ENCODE data around the gene LSR.

DNA sequence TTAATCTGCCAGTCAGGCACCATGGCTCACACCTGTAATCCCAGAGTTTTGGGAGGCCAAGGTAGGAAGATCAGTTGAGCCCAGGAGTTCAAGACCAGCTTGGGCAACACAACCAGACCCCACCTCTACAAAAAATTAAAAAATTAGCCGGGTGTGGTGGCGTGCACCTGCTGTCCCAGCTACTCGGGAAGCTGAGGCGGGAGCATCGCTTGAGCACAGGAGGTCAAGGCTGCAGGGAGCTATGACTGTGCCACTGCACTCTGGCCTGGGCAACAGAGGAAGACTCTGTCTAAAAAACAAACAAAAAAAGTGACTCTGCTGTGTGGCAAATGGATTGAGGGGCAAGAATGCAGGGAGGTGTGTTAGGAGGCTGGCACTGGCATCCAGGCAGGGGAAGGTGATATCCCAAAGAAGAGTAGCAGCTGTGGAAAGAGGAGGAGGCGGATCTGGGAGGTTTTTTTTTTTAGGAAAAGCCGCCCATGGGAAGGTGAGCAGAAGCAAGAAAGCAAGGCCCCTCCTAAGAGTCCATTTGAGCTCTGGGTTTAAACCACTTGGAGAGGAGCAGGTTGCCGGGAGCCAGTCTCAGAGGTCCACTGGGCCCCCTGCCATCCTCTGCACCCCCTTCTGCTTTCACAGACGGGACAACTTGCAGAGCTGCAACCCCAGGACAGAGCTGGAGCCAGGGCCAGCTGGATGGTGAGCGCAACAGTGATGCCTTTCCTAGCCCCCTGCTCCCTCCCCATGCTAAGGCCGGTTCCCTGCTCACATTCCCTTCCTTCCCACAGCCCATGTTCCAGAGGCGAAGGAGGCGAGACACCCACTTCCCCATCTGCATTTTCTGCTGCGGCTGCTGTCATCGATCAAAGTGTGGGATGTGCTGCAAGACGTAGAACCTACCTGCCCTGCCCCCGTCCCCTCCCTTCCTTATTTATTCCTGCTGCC is 35.6 kb downstream of the LSR start:
- TF ChIP-seq, protein P1, sequence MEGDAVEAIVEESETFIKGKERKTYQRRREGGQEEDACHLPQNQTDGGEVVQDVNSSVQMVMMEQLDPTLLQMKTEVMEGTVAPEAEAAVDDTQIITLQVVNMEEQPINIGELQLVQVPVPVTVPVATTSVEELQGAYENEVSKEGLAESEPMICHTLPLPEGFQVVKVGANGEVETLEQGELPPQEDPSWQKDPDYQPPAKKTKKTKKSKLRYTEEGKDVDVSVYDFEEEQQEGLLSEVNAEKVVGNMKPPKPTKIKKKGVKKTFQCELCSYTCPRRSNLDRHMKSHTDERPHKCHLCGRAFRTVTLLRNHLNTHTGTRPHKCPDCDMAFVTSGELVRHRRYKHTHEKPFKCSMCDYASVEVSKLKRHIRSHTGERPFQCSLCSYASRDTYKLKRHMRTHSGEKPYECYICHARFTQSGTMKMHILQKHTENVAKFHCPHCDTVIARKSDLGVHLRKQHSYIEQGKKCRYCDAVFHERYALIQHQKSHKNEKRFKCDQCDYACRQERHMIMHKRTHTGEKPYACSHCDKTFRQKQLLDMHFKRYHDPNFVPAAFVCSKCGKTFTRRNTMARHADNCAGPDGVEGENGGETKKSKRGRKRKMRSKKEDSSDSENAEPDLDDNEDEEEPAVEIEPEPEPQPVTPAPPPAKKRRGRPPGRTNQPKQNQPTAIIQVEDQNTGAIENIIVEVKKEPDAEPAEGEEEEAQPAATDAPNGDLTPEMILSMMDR (IDR thresholded peaks at IDR 0.05) = no peak
- TF ChIP-seq POLR2AphosphoS5 (IDR thresholded peaks at IDR 0.05) (no peak), POLR2A (IDR thresholded peaks at IDR 0.05) (no peak)
